ENCODE measurements around the gene BTAF1.

Gene BTAF1

GRCh38 chr10:91908337-91909116, 15.0 kb upstream of the BTAF1 start:
- DNase-seq = peak; percentile 94

GRCh38 chr10:91909117-91909677, 14.4 kb upstream of the BTAF1 start, which contains the start of gene FGFBP3:
Gene FGFBP3, minus strand, starts transcription at chr10:91909486. Its CDS starts 517 bp downstream, at chr10:91908969.
- DNase-seq = peak; percentile 73

GRCh38 chr10:91910467-91910866, 13.1 kb upstream of the BTAF1 start:
- no peak for DNase-seq

GRCh38 chr10:91919651-91920050, 3.9 kb upstream of the BTAF1 start:
- no peak for DNase-seq

- no peak for DNase-seq
Measured at GRCh38 chr10:91924212-91925021, 847 bp downstream of the BTAF1 start.

GRCh38 chr10:91925022-91925320, 1.4 kb downstream of the BTAF1 start:
- DNase-seq = no peak

GRCh38 chr10:91930939-91931338, 7.4 kb downstream of the BTAF1 start:
- no peak for DNase-seq

- DNase-seq = peak; percentile 87
Measured at GRCh38 chr10:91931526-91932190, 8.1 kb downstream of the BTAF1 start.

- DNase-seq = no peak
Measured at GRCh38 chr10:91932737-91933136, 9.2 kb downstream of the BTAF1 start.

- no peak for DNase-seq
Measured at GRCh38 chr10:91935886-91936285, 12.3 kb downstream of the BTAF1 start.

- no peak for DNase-seq
Measured at GRCh38 chr10:91939653-91940052, 16.1 kb downstream of the BTAF1 start.

GRCh38 chr10:91941426-91941825, 17.9 kb downstream of the BTAF1 start:
- DNase-seq = no peak

- DNase-seq = no peak
Measured at GRCh38 chr10:91944880-91945630, 21.5 kb downstream of the BTAF1 start.

- no peak for DNase-seq
Measured at GRCh38 chr10:91953600-91954160, 30.1 kb downstream of the BTAF1 start.

- DNase-seq = no peak
Measured at GRCh38 chr10:91955114-91955513, 31.5 kb downstream of the BTAF1 start.

- no peak for DNase-seq
Measured at GRCh38 chr10:91957091-91957490, 33.5 kb downstream of the BTAF1 start.

- no peak for DNase-seq
Measured at GRCh38 chr10:91969297-91969696, 45.7 kb downstream of the BTAF1 start.

GRCh38 chr10:91974960-91975359, 51.4 kb downstream of the BTAF1 start:
- DNase-seq = no peak

GRCh38 chr10:91975438-91975837, 51.9 kb downstream of the BTAF1 start:
- DNase-seq = no peak

- DNase-seq = no peak
Measured at GRCh38 chr10:91976317-91977051, 52.9 kb downstream of the BTAF1 start.

GRCh38 chr10:91977491-91977890, 53.9 kb downstream of the BTAF1 start:
- no peak for DNase-seq

GRCh38 chr10:91978585-91978984, 55.0 kb downstream of the BTAF1 start:
- no peak for DNase-seq

Measured in islet precursor cell (in vitro differentiated cells).